ENCODE measurements around the gene ECM1. TPM values are rescaled to one million over a fixed set of nuclear protein-coding genes. Genes with fewer than 3 reads are reported as not detected.
A peak's percentile ranks its signal among the peaks of the same experiment; 100 is the strongest.

The ECM1 gene
- total and polyA plus RNA-seq, 2 donors (not counting 1 experiment from before 2014, with no cell fraction given): 1.9 to 2.3 TPM

DNA sequence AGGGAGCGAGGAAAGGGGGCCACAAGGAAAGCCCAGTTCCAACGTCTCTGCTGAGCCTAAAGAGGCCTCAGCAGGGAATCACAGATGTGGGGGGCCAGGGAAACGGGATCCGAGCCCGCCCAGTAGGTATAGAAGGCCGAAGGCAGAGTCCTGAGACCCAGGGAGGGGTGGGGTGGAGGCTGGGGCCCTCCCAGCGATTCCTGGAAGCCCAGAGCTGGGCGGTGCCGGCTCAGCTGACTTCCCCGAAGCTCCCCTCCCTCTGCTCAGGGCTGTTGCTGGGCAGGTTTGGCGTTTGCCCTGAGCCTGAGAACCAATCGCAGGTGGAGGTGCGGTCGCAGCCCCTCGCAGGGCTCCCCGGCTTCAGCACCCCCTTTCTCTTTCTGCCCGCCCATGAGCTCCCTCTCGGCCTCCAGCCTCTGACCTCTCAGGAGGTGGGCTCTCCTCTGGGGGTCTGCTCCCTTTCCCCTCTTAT is 54.1 kb downstream of the ECM1 start:
- H3K9me3 Mint-ChIP-seq (ENCODE audit: insufficient read depth): no peaks in the 10 kb centered on the region

More for the DNA sequence above, 54.1 kb downstream of the ECM1 start:
- intact Hi-C loops (cut with micrococcal nuclease): loop anchor here (1.0 to 5.0 kb wide), 12 partner anchors 17 to 497 kb away; partner anchors contain the start of genes ARNT, CDC42SE1, CTSS and ENSA
- H4K20me1 ChIP-seq (ENCODE audit: control insufficient read depth, insufficient read depth, low read length, poor library complexity, severe bottlenecking): peaks cover 3% of the 10 kb centered on the region
- TF ChIP-seq, protein P1, sequence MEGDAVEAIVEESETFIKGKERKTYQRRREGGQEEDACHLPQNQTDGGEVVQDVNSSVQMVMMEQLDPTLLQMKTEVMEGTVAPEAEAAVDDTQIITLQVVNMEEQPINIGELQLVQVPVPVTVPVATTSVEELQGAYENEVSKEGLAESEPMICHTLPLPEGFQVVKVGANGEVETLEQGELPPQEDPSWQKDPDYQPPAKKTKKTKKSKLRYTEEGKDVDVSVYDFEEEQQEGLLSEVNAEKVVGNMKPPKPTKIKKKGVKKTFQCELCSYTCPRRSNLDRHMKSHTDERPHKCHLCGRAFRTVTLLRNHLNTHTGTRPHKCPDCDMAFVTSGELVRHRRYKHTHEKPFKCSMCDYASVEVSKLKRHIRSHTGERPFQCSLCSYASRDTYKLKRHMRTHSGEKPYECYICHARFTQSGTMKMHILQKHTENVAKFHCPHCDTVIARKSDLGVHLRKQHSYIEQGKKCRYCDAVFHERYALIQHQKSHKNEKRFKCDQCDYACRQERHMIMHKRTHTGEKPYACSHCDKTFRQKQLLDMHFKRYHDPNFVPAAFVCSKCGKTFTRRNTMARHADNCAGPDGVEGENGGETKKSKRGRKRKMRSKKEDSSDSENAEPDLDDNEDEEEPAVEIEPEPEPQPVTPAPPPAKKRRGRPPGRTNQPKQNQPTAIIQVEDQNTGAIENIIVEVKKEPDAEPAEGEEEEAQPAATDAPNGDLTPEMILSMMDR (IDR thresholded peaks at IDR 0.05): no peak
- TF ChIP-seq EZH2 (IDR thresholded peaks at IDR 0.05; ENCODE audit: borderline replicate concordance, insufficient read depth, low read depth, low read length, poor library complexity, severe bottlenecking): no peak
- H3K36me3 ChIP-seq (replicated peaks in 1 of 2; ENCODE audit: control extremely low read depth in 1 of 2, control insufficient read depth in 1 of 2, extremely low read depth in 1 of 2, insufficient read depth in 2 of 2, low read length in 1 of 2): no peaks in the 10 kb centered on the region
- Mint-ChIP-seq H3K4me3 (peak overlapping the region; percentile 99), H3K27me3 (no peaks in the 10 kb centered on the region), H3K4me1 (peaks cover 59% of the 10 kb centered on the region), H3K27ac (peak overlapping the region; percentile 98)
- peak overlapping the region; percentile 93 for H3K9ac ChIP-seq (ENCODE audit: low read length)
- DNase-seq: peak; percentile 90
- no peaks in the 10 kb centered on the region for H3K9me3 ChIP-seq (ENCODE audit: control extremely low read depth in 1 of 3, control insufficient read depth in 2 of 3, insufficient read depth in 1 of 3, low read length in 2 of 3)
- CTCF ChIA-PET: interaction anchor here (0.7 to 14.8 kb wide), 13 partner anchors 15 to 434 kb away, joined by 3 to 661 read pairs (median 4); partner anchors contain the start of genes ENSA, FALEC, GOLPH3L and MCL1
- H3K4me1 ChIP-seq (ENCODE audit: control insufficient read depth in 2 of 2, insufficient read depth in 2 of 2, low read length in 2 of 2): peaks cover 55 to 68% of the 10 kb centered on the region in 2 donors
- H2AFZ ChIP-seq (ENCODE audit: insufficient read depth, low read depth, low read length, poor library complexity, severe bottlenecking): peak overlapping the region; percentile 95
- H3K4me2 ChIP-seq (replicated peaks; ENCODE audit: low read depth, low read length, poor library complexity, severe bottlenecking): peak overlapping the region; percentile 90
- peak overlapping the region; percentile 96 to 99 for H3K27ac ChIP-seq (ENCODE audit: low read length in 2 of 2)
- WGBS (ENCODE audit: insufficient coverage): 0% methylated on average over 18 of the region's 18 CpGs
- H3K27me3 ChIP-seq (replicated peaks in 1 of 4; ENCODE audit: control extremely low read depth in 1 of 4, control insufficient read depth in 3 of 4, insufficient read depth in 4 of 4, low read length in 3 of 4): no peaks in the 10 kb centered on the region
- peak overlapping the region; percentile 63 to 89 (median 80) for H3K4me3 ChIP-seq (ENCODE audit: control extremely low read depth in 1 of 5, extremely low read depth in 1 of 5, insufficient read depth in 1 of 5, low read depth in 2 of 5, low read length in 4 of 5)
- peaks cover 36% of the 10 kb centered on the region for H3K79me2 ChIP-seq (ENCODE audit: control insufficient read depth, insufficient read depth, low read length)
- peak; percentile 37 for ATAC-seq (ENCODE audit: low read depth)
- POLR2A ChIA-PET: interaction anchor here (0.6 to 10.3 kb wide), 10 partner anchors 11 to 173 kb away, joined by 3 to 371 read pairs (median 10); partner anchors contain the start of genes ENSA, MCL1 and TARS2
